Uterus (tissue), 2 donors: ENCODE measurements around the gene LMLN.

Experiments used
- CTCF ChIP-seq, 4 experiments: fragments of 200-600 bp in 2 of 4; fragments of 450-650 bp in 2 of 4; sonication (generic) in 2 of 4; IDR thresholded peaks; one replicate each; pipeline ENCODE4 v1.5.1; 2016 to 2019; ENCODE audit warnings: antibody characterized with exemption in 4 of 4, mild to moderate bottlenecking in 2 of 4, moderate library complexity in 1 of 4
- POLR2A ChIP-seq, 2 donors: fragments of 450-650 bp; IDR thresholded peaks; one replicate each; pipeline ENCODE4 v1.6.1; 2016; ENCODE audit warnings: antibody characterized with exemption in 2 of 2, mild to moderate bottlenecking in 1 of 2, moderate library complexity in 1 of 2

GRCh38 chr3:198062068-198062465 lies 102.0 kb downstream of the LMLN start:
- TF ChIP-seq POLR2A (IDR thresholded peaks at IDR 0.05) (no peak), CTCF (IDR thresholded peaks at IDR 0.05) (no peak)
